Islet precursor cell (in vitro differentiated cells): Measurements from ENCODE around the gene RNU1-4.
A peak's percentile ranks its signal among the peaks of the same experiment; 100 is the strongest.
"Not testable (repeated sequence)": the region's sequence is repeated elsewhere in the genome, so short reads cannot be mapped to it uniquely, and the experiment has no call there.

ENCODE experiments used
- DNase-seq: peaks from one replicate; pipeline ENCODE4 v3.0.0-alpha.2; 2018

The RNU1-4 gene

GRCh38 chr1:16732254-16732896 is 7.9 kb upstream of the RNU1-4 start:
- DNase-seq = not testable (repeated sequence)

GRCh38 chr1:16741230-16741629 is 914 bp downstream of the RNU1-4 start:
- DNase-seq = not testable (repeated sequence)

- not testable (repeated sequence) for DNase-seq
These were observed 7.3 kb downstream of the RNU1-4 start for GRCh38 chr1:16747660-16748059.

- DNase-seq = not testable (repeated sequence)
These were observed 8.4 kb downstream of the RNU1-4 start for GRCh38 chr1:16748710-16749109.

- DNase-seq = not testable (repeated sequence)
These were observed 9.9 kb downstream of the RNU1-4 start for GRCh38 chr1:16749910-16750888.

- not testable (repeated sequence) for DNase-seq
These were observed 12.5 kb downstream of the RNU1-4 start for GRCh38 chr1:16752770-16753169.

GRCh38 chr1:16755385-16755784 is 15.1 kb downstream of the RNU1-4 start:
- DNase-seq = not testable (repeated sequence)

GRCh38 chr1:16755932-16756331 is 15.6 kb downstream of the RNU1-4 start:
- not testable (repeated sequence) for DNase-seq

- not testable (repeated sequence) for DNase-seq
These were observed 17.3 kb downstream of the RNU1-4 start for GRCh38 chr1:16757574-16757973.

- DNase-seq = not testable (repeated sequence)
These were observed 17.7 kb downstream of the RNU1-4 start for GRCh38 chr1:16758060-16758459.

- not testable (repeated sequence) for DNase-seq
These were observed 18.8 kb downstream of the RNU1-4 start for GRCh38 chr1:16759041-16759493.

- not testable (repeated sequence) for DNase-seq
These were observed 19.5 kb downstream of the RNU1-4 start for GRCh38 chr1:16759650-16760455.

- not testable (repeated sequence) for DNase-seq
These were observed 20.1 kb downstream of the RNU1-4 start for GRCh38 chr1:16760456-16760765.

GRCh38 chr1:16760801-16761200 is 20.5 kb downstream of the RNU1-4 start:
- peak; percentile 22 for DNase-seq

- DNase-seq = peak; percentile 44
These were observed 24.0 kb downstream of the RNU1-4 start for GRCh38 chr1:16764248-16764819.

GRCh38 chr1:16764820-16765655 is 24.7 kb downstream of the RNU1-4 start:
- DNase-seq = peak; percentile 34

- not testable (repeated sequence) for DNase-seq
These were observed 25.7 kb downstream of the RNU1-4 start for GRCh38 chr1:16765731-16766605.

- peak; percentile 46 for DNase-seq
These were observed 26.5 kb downstream of the RNU1-4 start for GRCh38 chr1:16766689-16767256.

- DNase-seq = peak; percentile 43
These were observed 29.9 kb downstream of the RNU1-4 start for GRCh38 chr1:16770139-16770759.
